ENCODE data around the gene RHOB. TPM values are rescaled to one million over a fixed set of nuclear protein-coding genes. Genes with fewer than 3 reads are reported as not detected.

Gene RHOB
- polyA plus RNA-seq, 1 donor from 2014 or later = 205 TPM

GRCh38 chr2:20488201-20488641 lies 41.3 kb downstream of the RHOB start:
- Histone ChIP-seq H3K27ac (ENCODE audit: low read length) (no peak overlapping the region), H2AFZ (ENCODE audit: low read depth, low read length) (no peak overlapping the region), H3F3A (ENCODE audit: insufficient read depth, low read length, poor library complexity, severe bottlenecking) (no peaks in the 10 kb centered on the region), H3K4me2 (ENCODE audit: low read length) (no peak overlapping the region), H3K9me3 (ENCODE audit: low read length) (no peaks in the 10 kb centered on the region), H3K9ac (ENCODE audit: low read length) (no peak overlapping the region), H3K9me2 (ENCODE audit: insufficient read depth, low read length) (no peaks in the 10 kb centered on the region), H3K36me3 (ENCODE audit: insufficient read depth, low read length) (no peaks in the 10 kb centered on the region), H3K79me2 (replicated peaks; ENCODE audit: insufficient read depth, low read length) (no peaks in the 10 kb centered on the region), H4K20me1 (ENCODE audit: insufficient read depth) (no peaks in the 10 kb centered on the region), H3K27me3 (ENCODE audit: insufficient read depth, low read depth, low read length) (no peaks in the 10 kb centered on the region), H3K4me3 (ENCODE audit: low read length) (no peak overlapping the region)
- no peak for TF ChIP-seq MXI1 (conservative IDR thresholded peaks at IDR 0.05; ENCODE audit: poor library complexity, severe bottlenecking)
- TF ChIP-seq SMC3 (conservative IDR thresholded peaks at IDR 0.05; ENCODE audit: poor library complexity) = no peak
- TF ChIP-seq CTCF (IDR thresholded peaks at IDR 0.05; ENCODE audit: poor library complexity, severe bottlenecking) = no peak
- no peak for TF ChIP-seq EZH2 (IDR thresholded peaks at IDR 0.05; ENCODE audit: borderline replicate concordance, insufficient read depth, low read length, poor library complexity, severe bottlenecking)
- TF ChIP-seq REST (IDR thresholded peaks at IDR 0.05; ENCODE audit: borderline replicate concordance) = no peak
- TF ChIP-seq RAD21 (conservative IDR thresholded peaks at IDR 0.05) = no peak
- no peak for TF ChIP-seq EP300 (conservative IDR thresholded peaks at IDR 0.05; ENCODE audit: poor library complexity, severe bottlenecking)
- TF ChIP-seq TAF1 (IDR thresholded peaks at IDR 0.05; ENCODE audit: low read depth) = no peak
- TF ChIP-seq POLR2AphosphoS5 (IDR thresholded peaks at IDR 0.05) = no peak

GRCh38 chr2:20488782-20489181 lies 41.9 kb downstream of the RHOB start:
- Histone ChIP-seq H3K27me3 (ENCODE audit: insufficient read depth, low read depth, low read length) (no peaks in the 10 kb centered on the region), H3F3A (ENCODE audit: insufficient read depth, low read length, poor library complexity, severe bottlenecking) (no peaks in the 10 kb centered on the region), H4K20me1 (ENCODE audit: insufficient read depth) (no peaks in the 10 kb centered on the region), H3K4me2 (ENCODE audit: low read length) (no peak overlapping the region), H3K4me3 (ENCODE audit: low read length) (no peak overlapping the region), H3K27ac (ENCODE audit: low read length) (no peak overlapping the region), H3K9ac (ENCODE audit: low read length) (no peak overlapping the region), H3K9me2 (ENCODE audit: insufficient read depth, low read length) (no peaks in the 10 kb centered on the region), H3K36me3 (ENCODE audit: insufficient read depth, low read length) (no peaks in the 10 kb centered on the region), H3K79me2 (replicated peaks; ENCODE audit: insufficient read depth, low read length) (no peaks in the 10 kb centered on the region), H2AFZ (ENCODE audit: low read depth, low read length) (no peak overlapping the region), H3K9me3 (ENCODE audit: low read length) (no peaks in the 10 kb centered on the region)
- TF ChIP-seq RAD21 (conservative IDR thresholded peaks at IDR 0.05) (no peak), EZH2 (IDR thresholded peaks at IDR 0.05; ENCODE audit: borderline replicate concordance, insufficient read depth, low read length, poor library complexity, severe bottlenecking) (no peak), TAF1 (IDR thresholded peaks at IDR 0.05; ENCODE audit: low read depth) (no peak), CTCF (IDR thresholded peaks at IDR 0.05; ENCODE audit: poor library complexity, severe bottlenecking) (no peak), REST (IDR thresholded peaks at IDR 0.05; ENCODE audit: borderline replicate concordance) (no peak), EP300 (conservative IDR thresholded peaks at IDR 0.05; ENCODE audit: poor library complexity, severe bottlenecking) (no peak), POLR2AphosphoS5 (IDR thresholded peaks at IDR 0.05) (no peak), SMC3 (conservative IDR thresholded peaks at IDR 0.05; ENCODE audit: poor library complexity) (no peak), MXI1 (conservative IDR thresholded peaks at IDR 0.05; ENCODE audit: poor library complexity, severe bottlenecking) (no peak)
